Hypothalamus (tissue), 51 donors: ENCODE results near the gene TAX1BP3.
"Not testable (repeated sequence)": the region's sequence is repeated elsewhere in the genome, so short reads cannot be mapped to it uniquely, and the experiment has no call there.

Source experiments
- DNase-seq, 51 donors: peaks; one replicate each; lab custom pipeline; 2025; lab: John Stamatoyannopoulos, UW

The TAX1BP3 gene

GRCh38 chr17:3668279-3669084 lies at the start of gene TAX1BP3, which contains the start of gene EMC6:
Gene TAX1BP3, minus strand, starts transcription at chr17:3668578. Its CDS starts 52 bp downstream, at chr17:3668526.
Gene EMC6, plus strand, starts transcription at chr17:3668812. Its CDS starts 335 bp downstream, at chr17:3669147.
- peak; percentile 81 to 99 (median 98) for DNase-seq

GRCh38 chr17:3715296-3715695 lies 46.9 kb upstream of the TAX1BP3 start:
- no peak for DNase-seq

GRCh38 chr17:3712811-3713463 lies 44.6 kb upstream of the TAX1BP3 start:
- DNase-seq: no peak

- DNase-seq: no peak
These were observed 42.6 kb upstream of the TAX1BP3 start for GRCh38 chr17:3710951-3711383.

- no peak for DNase-seq
These were observed 40.0 kb upstream of the TAX1BP3 start for GRCh38 chr17:3708366-3708765.

- DNase-seq: not testable (repeated sequence)
These were observed 37.3 kb upstream of the TAX1BP3 start for GRCh38 chr17:3705718-3705984.

GRCh38 chr17:3704931-3705717 lies 36.7 kb upstream of the TAX1BP3 start:
- DNase-seq: no peak

- not testable (repeated sequence) for DNase-seq
These were observed 33.7 kb upstream of the TAX1BP3 start for GRCh38 chr17:3702041-3702539.

- no peak for DNase-seq
These were observed 31.6 kb upstream of the TAX1BP3 start for GRCh38 chr17:3699951-3700350.

GRCh38 chr17:3698139-3698538 lies 29.8 kb upstream of the TAX1BP3 start:
- DNase-seq: no peak

- DNase-seq: peak in 1 of 51 donors; percentile 45
These were observed 28.7 kb upstream of the TAX1BP3 start for GRCh38 chr17:3697103-3697476.

GRCh38 chr17:3695723-3696411 lies 27.5 kb upstream of the TAX1BP3 start, which contains the start of gene P2RX5:
Gene P2RX5, minus strand, starts transcription at chr17:3696155. Its CDS starts 150 bp downstream, at chr17:3696005.
- DNase-seq: peak in 2 of 51 donors; percentile 27 to 44

GRCh38 chr17:3695129-3695722 lies 26.8 kb upstream of the TAX1BP3 start:
- DNase-seq: no peak

GRCh38 chr17:3693829-3694231 lies 25.5 kb upstream of the TAX1BP3 start:
- no peak for DNase-seq

GRCh38 chr17:3693141-3693540 lies 24.8 kb upstream of the TAX1BP3 start:
- DNase-seq: no peak

GRCh38 chr17:3692346-3692745 lies 24.0 kb upstream of the TAX1BP3 start:
- no peak for DNase-seq

GRCh38 chr17:3691617-3692067 lies 23.3 kb upstream of the TAX1BP3 start:
- DNase-seq: no peak

- DNase-seq: no peak
These were observed 21.8 kb upstream of the TAX1BP3 start for GRCh38 chr17:3690094-3690715.
